Astrocyte (in vitro differentiated cells and primary cell): ENCODE results near the gene SERTAD4. TPM values are rescaled to one million over a fixed set of nuclear protein-coding genes. Genes with fewer than 3 reads are reported as not detected.

Source experiments
- DNase-seq: peaks from one replicate; pipeline ENCODE4 v3.0.0-alpha.2; 2010; ENCODE audit warnings: low read depth
- FAIRE-seq: peaks from 2 replicates; lab custom pipeline; 2011; peaks lifted over from hg19 to GRCh38; lab: Jason Lieb, UNC
- H2AFZ ChIP-seq: 2 replicates; pipeline ENCODE4 v1.6.0; 2012; ENCODE audit warnings: low read depth, low read length, inconsistent platforms
- H3K27ac ChIP-seq: 2 replicates; pipeline ENCODE4 v1.5.1; 2011; ENCODE audit warnings: low read depth, low read length, inconsistent platforms
- H3K27me3 ChIP-seq: 2 replicates; pipeline ENCODE4 v1.6.0; 2011; ENCODE audit warnings: low read length, inconsistent platforms; ENCODE audit not compliant: insufficient read depth
- H3K36me3 ChIP-seq: 2 replicates; pipeline ENCODE4 v1.5.1; 2011; ENCODE audit warnings: low read length, inconsistent platforms; ENCODE audit not compliant: insufficient read depth
- H3K4me1 ChIP-seq: 2 replicates; pipeline ENCODE4 v1.5.1; 2011; ENCODE audit warnings: low read length, inconsistent platforms; ENCODE audit not compliant: insufficient read depth
- H3K4me2 ChIP-seq: 2 replicates; pipeline ENCODE4 v1.6.0; 2012; ENCODE audit warnings: low read length, inconsistent platforms
- H3K4me3 ChIP-seq: 2 replicates; pipeline ENCODE4 v1.5.1; 2011; ENCODE audit warnings: low read depth, mild to moderate bottlenecking, low read length, inconsistent platforms; ENCODE audit not compliant: insufficient read depth
- H3K79me2 ChIP-seq: 2 replicates; pipeline ENCODE4 v1.6.0; 2012; ENCODE audit warnings: mild to moderate bottlenecking, low read length, inconsistent platforms; ENCODE audit not compliant: insufficient read depth
- H3K9ac ChIP-seq: 2 replicates; pipeline ENCODE4 v1.6.0; 2012; ENCODE audit warnings: mild to moderate bottlenecking, low read length, inconsistent platforms
- H3K9me3 ChIP-seq: 2 replicates; pipeline ENCODE4 v1.5.1; 2012; ENCODE audit warnings: low read depth, mild to moderate bottlenecking, low read length, inconsistent platforms; ENCODE audit not compliant: insufficient read depth
- H4K20me1 ChIP-seq: 2 replicates; pipeline ENCODE4 v1.6.0; 2012; ENCODE audit warnings: low read length, inconsistent platforms; ENCODE audit not compliant: insufficient read depth
- H3K27ac Mint-ChIP-seq: one replicate; pipeline ENCODE4 v1.8.0; 2021; ENCODE audit warnings: mild to moderate bottlenecking, mixed read lengths; ENCODE audit not compliant: unreplicated experiment
- H3K27me3 Mint-ChIP-seq: one replicate; pipeline ENCODE4 v1.8.0; 2021; ENCODE audit warnings: low read depth, mixed read lengths; ENCODE audit not compliant: unreplicated experiment
- H3K36me3 Mint-ChIP-seq: one replicate; pipeline ENCODE4 v1.8.0; 2021; ENCODE audit warnings: low read depth, mixed read lengths; ENCODE audit not compliant: unreplicated experiment
- H3K4me1 Mint-ChIP-seq: one replicate; pipeline ENCODE4 v1.8.0; 2021; ENCODE audit warnings: low read depth, mixed read lengths; ENCODE audit not compliant: unreplicated experiment
- H3K4me3 Mint-ChIP-seq: one replicate; pipeline ENCODE4 v1.8.0; 2021; ENCODE audit warnings: mild to moderate bottlenecking, moderate library complexity, mixed read lengths; ENCODE audit not compliant: unreplicated experiment
- H3K9me3 Mint-ChIP-seq: one replicate; pipeline ENCODE4 v1.8.0; 2021; ENCODE audit warnings: mild to moderate bottlenecking, mixed read lengths; ENCODE audit not compliant: unreplicated experiment
- EZH2 ChIP-seq: IDR thresholded peaks from 2 replicates; pipeline ENCODE4 v1.6.1; 2012; ENCODE audit warnings: mild to moderate bottlenecking, low read length, inconsistent platforms; ENCODE audit not compliant: insufficient read depth
- total RNA-seq: library from RNA; stranded (reverse); gene quantifications from 2 replicates; pipeline ENCODE4 v1.2.1, GENCODE V29; 2021
- TF ChIP-seq, protein P1 (sequence below): IDR thresholded peaks from 2 replicates; pipeline ENCODE4 v1.5.1; 2011; ENCODE audit warnings: low read depth, mild to moderate bottlenecking, inconsistent platforms, low read length, moderate library complexity; ENCODE audit not compliant: insufficient read depth

SERTAD4 gene
- total RNA-seq, 1 donor from 2014 or later: 4.6 TPM

DNA sequence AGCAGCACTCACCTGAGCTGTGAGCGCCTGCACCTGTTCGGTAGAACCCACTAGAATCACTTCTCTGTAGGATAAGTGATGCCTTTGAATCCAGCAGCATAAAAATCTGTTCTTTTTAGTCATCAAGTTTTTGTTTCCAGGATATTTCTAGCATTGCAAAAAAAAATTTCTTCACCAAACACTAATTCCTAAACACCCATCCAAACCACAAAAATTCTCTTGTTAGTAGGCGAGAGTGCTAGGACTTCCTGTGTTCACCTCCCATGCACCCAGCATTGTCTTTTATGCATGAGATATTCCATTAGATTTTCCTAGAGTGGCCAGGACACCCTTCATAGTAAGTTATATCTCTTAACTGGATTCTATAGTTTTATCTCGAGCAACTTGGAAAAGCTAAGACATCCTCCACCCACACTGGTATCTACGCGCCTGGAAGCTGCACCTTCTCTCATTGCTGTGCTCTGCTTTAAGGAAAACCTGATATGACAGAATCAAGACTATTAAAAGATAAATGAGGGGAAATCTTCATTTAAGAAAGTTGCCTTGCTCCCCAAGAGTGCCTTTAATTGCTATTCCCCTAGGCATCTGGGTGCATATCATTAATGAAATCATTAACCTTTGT, 12.3 kb downstream of the SERTAD4 start:
- Histone ChIP-seq H3K9me3 (no peaks in the 10 kb centered on the region), H2AFZ (no peak overlapping the region), H3K4me1 (peaks cover 41% of the 10 kb centered on the region), H4K20me1 (no peaks in the 10 kb centered on the region), H3K27ac (no peak overlapping the region), H3K27me3 (no peaks in the 10 kb centered on the region), H3K9ac (no peak overlapping the region), H3K79me2 (no peaks in the 10 kb centered on the region), H3K4me3 (no peak overlapping the region), H3K4me2 (peak overlapping the region; percentile 2), H3K36me3 (peaks cover 5% of the 10 kb centered on the region)
- peaks cover 26% of the 10 kb centered on the region for H3K4me1 Mint-ChIP-seq
- DNase-seq (peak; percentile 78), FAIRE-seq (peak; percentile 17)
- no peak for TF ChIP-seq EZH2
- TF ChIP-seq, protein P1, sequence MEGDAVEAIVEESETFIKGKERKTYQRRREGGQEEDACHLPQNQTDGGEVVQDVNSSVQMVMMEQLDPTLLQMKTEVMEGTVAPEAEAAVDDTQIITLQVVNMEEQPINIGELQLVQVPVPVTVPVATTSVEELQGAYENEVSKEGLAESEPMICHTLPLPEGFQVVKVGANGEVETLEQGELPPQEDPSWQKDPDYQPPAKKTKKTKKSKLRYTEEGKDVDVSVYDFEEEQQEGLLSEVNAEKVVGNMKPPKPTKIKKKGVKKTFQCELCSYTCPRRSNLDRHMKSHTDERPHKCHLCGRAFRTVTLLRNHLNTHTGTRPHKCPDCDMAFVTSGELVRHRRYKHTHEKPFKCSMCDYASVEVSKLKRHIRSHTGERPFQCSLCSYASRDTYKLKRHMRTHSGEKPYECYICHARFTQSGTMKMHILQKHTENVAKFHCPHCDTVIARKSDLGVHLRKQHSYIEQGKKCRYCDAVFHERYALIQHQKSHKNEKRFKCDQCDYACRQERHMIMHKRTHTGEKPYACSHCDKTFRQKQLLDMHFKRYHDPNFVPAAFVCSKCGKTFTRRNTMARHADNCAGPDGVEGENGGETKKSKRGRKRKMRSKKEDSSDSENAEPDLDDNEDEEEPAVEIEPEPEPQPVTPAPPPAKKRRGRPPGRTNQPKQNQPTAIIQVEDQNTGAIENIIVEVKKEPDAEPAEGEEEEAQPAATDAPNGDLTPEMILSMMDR: no peak
- peaks cover 3% of the 10 kb centered on the region for H3K27me3 Mint-ChIP-seq
- no peaks in the 10 kb centered on the region for H3K36me3 Mint-ChIP-seq
- H3K4me3 Mint-ChIP-seq: no peak overlapping the region
- H3K9me3 Mint-ChIP-seq: no peaks in the 10 kb centered on the region
- peak overlapping the region; percentile 4 for H3K27ac Mint-ChIP-seq

DNA sequence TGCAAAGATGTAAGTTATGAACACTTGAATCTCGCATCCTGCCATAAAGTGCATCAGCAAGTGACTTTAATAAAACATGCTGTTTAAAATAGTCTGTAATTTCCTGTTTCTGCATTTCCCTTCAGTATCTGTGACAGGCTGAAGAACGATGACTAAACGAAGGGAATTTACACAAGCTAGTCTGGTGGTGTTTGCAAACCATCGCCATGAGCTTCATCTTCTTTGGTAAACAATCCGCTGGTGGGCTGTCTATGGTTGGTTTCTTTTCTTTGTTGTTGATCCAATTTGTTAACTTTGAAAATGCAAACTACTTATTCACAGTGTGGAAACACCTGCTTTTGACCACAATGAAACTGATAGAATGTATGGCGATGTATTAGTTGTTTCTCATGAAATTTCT, 13.9 kb downstream of the SERTAD4 start:
- Histone ChIP-seq H3K36me3 (peaks cover 5% of the 10 kb centered on the region), H3K27ac (no peak overlapping the region), H3K4me3 (no peak overlapping the region), H3K79me2 (no peaks in the 10 kb centered on the region), H3K9ac (no peak overlapping the region), H3K4me1 (peaks cover 34% of the 10 kb centered on the region), H3K4me2 (peak overlapping the region; percentile 47), H2AFZ (no peak overlapping the region), H4K20me1 (no peaks in the 10 kb centered on the region), H3K9me3 (no peaks in the 10 kb centered on the region), H3K27me3 (no peaks in the 10 kb centered on the region)
- DNase-seq (peak; percentile 67), FAIRE-seq (peak; percentile 32)
- no peaks in the 10 kb centered on the region for H3K9me3 Mint-ChIP-seq
- no peak overlapping the region for H3K27ac Mint-ChIP-seq
- no peak overlapping the region for H3K4me3 Mint-ChIP-seq
- no peak for TF ChIP-seq EZH2
- TF ChIP-seq, protein P1: no peak
- no peaks in the 10 kb centered on the region for H3K36me3 Mint-ChIP-seq
- peaks cover 25% of the 10 kb centered on the region for H3K4me1 Mint-ChIP-seq
- peaks cover 4% of the 10 kb centered on the region for H3K27me3 Mint-ChIP-seq

DNA sequence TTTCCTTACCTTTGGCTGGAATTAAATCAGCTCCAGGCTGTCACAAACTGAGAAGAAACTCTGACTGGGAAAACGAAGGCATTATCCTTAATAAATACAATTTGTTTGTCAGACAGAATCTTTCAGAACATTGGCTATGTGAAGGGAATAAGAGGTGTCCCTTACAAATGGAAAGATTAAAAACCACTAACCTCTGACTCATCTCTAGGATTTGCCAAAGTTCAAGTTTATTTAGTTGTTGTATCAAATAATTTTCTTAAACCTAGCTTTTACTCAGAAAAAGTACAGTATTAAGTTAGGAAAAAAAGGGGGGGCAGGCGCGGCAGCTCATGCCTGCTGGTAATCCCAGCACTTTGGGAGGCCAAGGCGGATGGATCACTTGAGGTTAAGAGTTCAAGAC, 15.7 kb downstream of the SERTAD4 start:
- no peak for FAIRE-seq
- Mint-ChIP-seq H3K4me3 (no peak overlapping the region), H3K9me3 (no peaks in the 10 kb centered on the region), H3K4me1 (peaks cover 24% of the 10 kb centered on the region), H3K27me3 (peaks cover 6% of the 10 kb centered on the region), H3K27ac (no peak overlapping the region), H3K36me3 (no peaks in the 10 kb centered on the region)
- H2AFZ ChIP-seq: no peak overlapping the region
- no peak overlapping the region for H3K27ac ChIP-seq
- no peak overlapping the region for H3K9ac ChIP-seq
- peak; percentile 47 for DNase-seq
- H3K4me2 ChIP-seq: no peak overlapping the region
- H3K36me3 ChIP-seq: no peaks in the 10 kb centered on the region
- H3K27me3 ChIP-seq: peaks cover 5% of the 10 kb centered on the region
- H3K4me1 ChIP-seq: peaks cover 42% of the 10 kb centered on the region
- TF ChIP-seq, protein P1: no peak
- no peak for TF ChIP-seq EZH2
- H3K9me3 ChIP-seq: no peaks in the 10 kb centered on the region
- H4K20me1 ChIP-seq: no peaks in the 10 kb centered on the region
- H3K4me3 ChIP-seq: no peak overlapping the region
- H3K79me2 ChIP-seq: no peaks in the 10 kb centered on the region
